Loucy (cell line): ENCODE data around the gene PANK1.

Experiments used
- EZH2phosphoT487 ChIP-seq: fragments of 200-600 bp; IDR thresholded peaks from 2 replicates; pipeline ENCODE4 v1.6.1; 2018; ENCODE audit warnings: antibody characterized with exemption, mild to moderate bottlenecking, moderate library complexity, borderline replicate concordance
- TF ChIP-seq, protein P1 (sequence below): fragments of 200-600 bp; sonication (generic); conservative IDR thresholded peaks from 2 replicates; pipeline ENCODE4 v1.5.1; 2014; ENCODE audit warnings: mild to moderate bottlenecking, antibody characterized with exemption, low read length

DNA sequence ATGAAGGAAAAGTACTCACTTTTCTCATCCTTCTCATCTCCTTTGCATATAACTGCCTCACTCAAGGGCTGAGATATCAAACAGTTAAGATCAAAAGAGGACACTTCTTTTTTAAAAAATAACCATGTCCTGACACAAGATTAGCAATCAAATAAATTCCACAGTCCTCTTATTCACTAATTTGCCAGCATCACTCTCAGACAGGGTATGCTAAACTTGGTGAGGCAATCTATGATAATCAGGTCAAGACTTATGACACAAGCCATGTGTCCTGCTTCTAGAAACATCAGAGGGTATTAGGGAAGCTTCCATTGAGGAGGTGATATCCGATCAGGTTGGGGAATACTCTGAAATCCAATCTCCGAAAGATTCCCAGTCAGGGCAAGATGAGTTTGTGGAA, 10.4 kb downstream of the PANK1 start:
- TF ChIP-seq, protein P1, sequence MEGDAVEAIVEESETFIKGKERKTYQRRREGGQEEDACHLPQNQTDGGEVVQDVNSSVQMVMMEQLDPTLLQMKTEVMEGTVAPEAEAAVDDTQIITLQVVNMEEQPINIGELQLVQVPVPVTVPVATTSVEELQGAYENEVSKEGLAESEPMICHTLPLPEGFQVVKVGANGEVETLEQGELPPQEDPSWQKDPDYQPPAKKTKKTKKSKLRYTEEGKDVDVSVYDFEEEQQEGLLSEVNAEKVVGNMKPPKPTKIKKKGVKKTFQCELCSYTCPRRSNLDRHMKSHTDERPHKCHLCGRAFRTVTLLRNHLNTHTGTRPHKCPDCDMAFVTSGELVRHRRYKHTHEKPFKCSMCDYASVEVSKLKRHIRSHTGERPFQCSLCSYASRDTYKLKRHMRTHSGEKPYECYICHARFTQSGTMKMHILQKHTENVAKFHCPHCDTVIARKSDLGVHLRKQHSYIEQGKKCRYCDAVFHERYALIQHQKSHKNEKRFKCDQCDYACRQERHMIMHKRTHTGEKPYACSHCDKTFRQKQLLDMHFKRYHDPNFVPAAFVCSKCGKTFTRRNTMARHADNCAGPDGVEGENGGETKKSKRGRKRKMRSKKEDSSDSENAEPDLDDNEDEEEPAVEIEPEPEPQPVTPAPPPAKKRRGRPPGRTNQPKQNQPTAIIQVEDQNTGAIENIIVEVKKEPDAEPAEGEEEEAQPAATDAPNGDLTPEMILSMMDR = no peak
- TF ChIP-seq EZH2phosphoT487 = no peak
